Measurements from ENCODE around the gene GPR45. TPM values are rescaled to one million over a fixed set of nuclear protein-coding genes. Genes with fewer than 3 reads are reported as not detected.

The GPR45 gene
- total and polyA plus RNA-seq, 10 of the 15 experiments (the other 5 are each of a cell fraction or from before 2014, with no cell fraction given), result not detected

- no peak for TF ChIP-seq NFYA (IDR thresholded peaks at IDR 0.05; ENCODE audit: borderline replicate concordance, low read depth, low read length)
Observed at GRCh38 chr2:105252271-105252670, 10.7 kb downstream of the GPR45 start (continued).

DNA sequence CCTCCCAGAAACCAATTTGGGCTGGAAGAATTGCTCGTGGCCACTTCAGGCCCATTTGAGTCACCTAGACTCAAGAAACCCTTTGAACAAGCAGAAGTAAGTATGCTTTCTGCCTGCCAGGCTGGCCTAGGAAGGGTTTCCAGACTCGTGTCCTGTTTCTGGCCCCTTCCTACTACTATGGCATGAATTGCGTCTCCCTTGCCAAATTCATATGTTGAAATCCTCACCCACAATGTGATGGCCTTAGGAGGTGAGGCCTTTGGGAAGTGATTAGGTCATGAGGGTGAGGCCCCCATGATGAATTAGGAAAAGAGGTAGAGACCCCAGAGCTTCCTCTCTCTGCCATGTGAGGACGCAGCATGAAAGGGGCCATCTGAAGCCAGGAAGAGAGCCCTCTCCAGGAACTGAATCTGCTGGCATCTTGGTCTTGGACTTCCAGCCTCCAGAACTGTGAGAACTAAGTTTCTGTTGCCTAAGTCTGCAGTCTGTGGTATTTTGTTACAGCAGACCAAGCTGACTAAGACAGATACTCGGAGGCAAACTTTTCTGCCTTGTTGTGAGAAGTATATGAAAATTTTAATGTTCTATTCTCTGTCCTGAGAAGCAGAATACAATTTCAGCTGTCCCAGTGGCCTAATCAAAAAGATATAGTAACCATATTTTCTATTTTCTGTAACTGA is 13.1 kb downstream of the GPR45 start:
- FAIRE-seq, result no peak
- Histone ChIP-seq H3K27me3 (replicated peaks in 1 of 2; ENCODE audit: control insufficient read depth in 2 of 2, insufficient read depth in 2 of 2, low read length in 1 of 2) (no peaks in the 10 kb centered on the region), H3K79me2 (ENCODE audit: control insufficient read depth, insufficient read depth, low read length) (no peaks in the 10 kb centered on the region), H3K9ac (ENCODE audit: control insufficient read depth, insufficient read depth, low read length) (no peak overlapping the region), H3K4me2 (ENCODE audit: control insufficient read depth, insufficient read depth) (no peak overlapping the region), H3K27ac (ENCODE audit: control insufficient read depth, insufficient read depth) (no peak overlapping the region), H3K4me1 (ENCODE audit: control insufficient read depth, insufficient read depth, low read length) (no peaks in the 10 kb centered on the region), H4K20me1 (ENCODE audit: control insufficient read depth, insufficient read depth) (no peaks in the 10 kb centered on the region), H3K4me3 (no peak overlapping the region), H3K9me3 (replicated peaks; ENCODE audit: control insufficient read depth, insufficient read depth, low read length) (no peaks in the 10 kb centered on the region), H3K36me3 (ENCODE audit: control insufficient read depth in 2 of 2, insufficient read depth in 2 of 2, low read length in 1 of 2) (no peaks in the 10 kb centered on the region), H2AFZ (ENCODE audit: control insufficient read depth, low read depth, low read length) (no peak overlapping the region)
- TF ChIP-seq ETV6 (conservative IDR thresholded peaks at IDR 0.05 in 1 of 2, IDR thresholded peaks at IDR 0.05 in 1 of 2; ENCODE audit: borderline replicate concordance in 1 of 2, low read depth in 1 of 2), result no peak
- no peak for TF ChIP-seq SMARCA5 (IDR thresholded peaks at IDR 0.05)
- no peak for TF ChIP-seq BCLAF1 (IDR thresholded peaks at IDR 0.05)
- no peak for TF ChIP-seq MAX (IDR thresholded peaks at IDR 0.05; ENCODE audit: low read depth, low read length)
- TF ChIP-seq BACH1 (IDR thresholded peaks at IDR 0.05; ENCODE audit: borderline replicate concordance), result no peak
- TF ChIP-seq BRCA1 (IDR thresholded peaks at IDR 0.05; ENCODE audit: low read depth, low read length), result no peak
- no peak for TF ChIP-seq WRNIP1 (IDR thresholded peaks at IDR 0.05; ENCODE audit: borderline replicate concordance, low read depth, low read length)
- TF ChIP-seq RCOR1 (conservative IDR thresholded peaks at IDR 0.05; ENCODE audit: low read depth, low read length), result no peak
- TF ChIP-seq ATF7 (IDR thresholded peaks at IDR 0.05; ENCODE audit: low read depth), result no peak
- TF ChIP-seq, protein P1, sequence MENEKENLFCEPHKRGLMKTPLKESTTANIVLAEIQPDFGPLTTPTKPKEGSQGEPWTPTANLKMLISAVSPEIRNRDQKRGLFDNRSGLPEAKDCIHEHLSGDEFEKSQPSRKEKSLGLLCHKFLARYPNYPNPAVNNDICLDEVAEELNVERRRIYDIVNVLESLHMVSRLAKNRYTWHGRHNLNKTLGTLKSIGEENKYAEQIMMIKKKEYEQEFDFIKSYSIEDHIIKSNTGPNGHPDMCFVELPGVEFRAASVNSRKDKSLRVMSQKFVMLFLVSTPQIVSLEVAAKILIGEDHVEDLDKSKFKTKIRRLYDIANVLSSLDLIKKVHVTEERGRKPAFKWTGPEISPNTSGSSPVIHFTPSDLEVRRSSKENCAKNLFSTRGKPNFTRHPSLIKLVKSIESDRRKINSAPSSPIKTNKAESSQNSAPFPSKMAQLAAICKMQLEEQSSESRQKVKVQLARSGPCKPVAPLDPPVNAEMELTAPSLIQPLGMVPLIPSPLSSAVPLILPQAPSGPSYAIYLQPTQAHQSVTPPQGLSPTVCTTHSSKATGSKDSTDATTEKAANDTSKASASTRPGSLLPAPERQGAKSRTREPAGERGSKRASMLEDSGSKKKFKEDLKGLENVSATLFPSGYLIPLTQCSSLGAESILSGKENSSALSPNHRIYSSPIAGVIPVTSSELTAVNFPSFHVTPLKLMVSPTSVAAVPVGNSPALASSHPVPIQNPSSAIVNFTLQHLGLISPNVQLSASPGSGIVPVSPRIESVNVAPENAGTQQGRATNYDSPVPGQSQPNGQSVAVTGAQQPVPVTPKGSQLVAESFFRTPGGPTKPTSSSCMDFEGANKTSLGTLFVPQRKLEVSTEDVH (IDR thresholded peaks at IDR 0.05; ENCODE audit: low read depth, partially characterized antibody), result no peak
- TF ChIP-seq SREBF2 (IDR thresholded peaks at IDR 0.05; ENCODE audit: low read length), result no peak
- in situ Hi-C loops (cut with MboI) (no loop called here), intact Hi-C loops (cut with micrococcal nuclease; ENCODE audit: unreplicated experiment) (no loop called here)
- CTCF ChIA-PET, result interaction anchor here (1.2 to 1.4 kb wide), 2 partner anchors 14 to 16 kb away, joined by 3 to 4 read pairs; no protein-coding TSS in a partner anchor
- POLR2A ChIA-PET, result no interaction called here
- WGBS (ENCODE audit: insufficient coverage, insufficient replicate concordance, low lambda C conversion rate, missing lambda C conversion rate), result 69% methylated on average over 5 of the region's 5 CpGs
- RAD21 ChIA-PET (ENCODE audit: unreplicated experiment), result no interaction called here
- ATAC-seq, result no peak
- BruUV-seq (replicated peaks), result no TSS peak
- DNase-seq (ENCODE audit: low read depth, low spot score), result no peak
- SMC1A ChIA-PET (ENCODE audit: uncharacterized antibody, unreplicated experiment), result no interaction called here

All from GM12878 (cell line).